GM19239 (cell line): ENCODE results near the gene IL18RAP.

Experiments
- DNase-seq: peaks from one replicate; pipeline ENCODE4 v3.0.0; 2011; ENCODE audit warnings: low spot score; ENCODE audit not compliant: insufficient read length
- FAIRE-seq: peaks from 2 replicates; lab custom pipeline; 2011; peaks lifted over from hg19 to GRCh38; lab: Jason Lieb, UNC

The IL18RAP gene

GRCh38 chr2:102451968-102452367 is 29.0 kb downstream of the IL18RAP start:
- DNase-seq (no peak), FAIRE-seq (no peak)

GRCh38 chr2:102453501-102453900 is 30.5 kb downstream of the IL18RAP start:
- FAIRE-seq (no peak), DNase-seq (no peak)

- FAIRE-seq (no peak), DNase-seq (no peak)
Measured at GRCh38 chr2:102455061-102455670, 32.2 kb downstream of the IL18RAP start.

GRCh38 chr2:102460467-102460866 is 37.5 kb downstream of the IL18RAP start:
- FAIRE-seq (no peak), DNase-seq (no peak)

- DNase-seq, result no peak
- no peak for FAIRE-seq
Measured at GRCh38 chr2:102461188-102461587, 38.2 kb downstream of the IL18RAP start.

GRCh38 chr2:102463160-102463559 is 40.2 kb downstream of the IL18RAP start:
- no peak for DNase-seq
- no peak for FAIRE-seq

GRCh38 chr2:102470168-102470567 is 47.2 kb downstream of the IL18RAP start:
- DNase-seq (no peak), FAIRE-seq (no peak)

- peak; percentile 27 for DNase-seq
- peak; percentile 68 for FAIRE-seq
Measured at GRCh38 chr2:102473020-102473419, 50.1 kb downstream of the IL18RAP start, which contains the start of gene SLC9A4. SLC9A4 (plus strand) TSS chr2:102473226; CDS start chr2:102473760, 534 bp downstream.

- FAIRE-seq (no peak), DNase-seq (no peak)
Measured at GRCh38 chr2:102473631-102474030, 50.7 kb downstream of the IL18RAP start.

GRCh38 chr2:102474785-102475184 is 51.8 kb downstream of the IL18RAP start:
- DNase-seq, result no peak
- FAIRE-seq, result no peak

- DNase-seq (no peak), FAIRE-seq (no peak)
Measured at GRCh38 chr2:102478686-102479470, 55.9 kb downstream of the IL18RAP start.

- FAIRE-seq, result no peak
- no peak for DNase-seq
Measured at GRCh38 chr2:102480285-102481195, 57.6 kb downstream of the IL18RAP start.

- no peak for DNase-seq
- no peak for FAIRE-seq
Measured at GRCh38 chr2:102481931-102482330, 59.0 kb downstream of the IL18RAP start.

GRCh38 chr2:102483086-102483485 is 60.1 kb downstream of the IL18RAP start:
- FAIRE-seq (no peak), DNase-seq (no peak)

GRCh38 chr2:102484310-102485061 is 61.5 kb downstream of the IL18RAP start:
- FAIRE-seq (no peak), DNase-seq (no peak)

GRCh38 chr2:102485147-102485785 is 62.3 kb downstream of the IL18RAP start:
- DNase-seq (no peak), FAIRE-seq (no peak)

GRCh38 chr2:102486941-102487702 is 64.2 kb downstream of the IL18RAP start:
- FAIRE-seq (no peak), DNase-seq (no peak)

GRCh38 chr2:102487761-102488462 is 65.0 kb downstream of the IL18RAP start:
- FAIRE-seq (no peak), DNase-seq (no peak)
